Measurements from ENCODE around the gene ZMYND19.

Gene ZMYND19

DNA sequence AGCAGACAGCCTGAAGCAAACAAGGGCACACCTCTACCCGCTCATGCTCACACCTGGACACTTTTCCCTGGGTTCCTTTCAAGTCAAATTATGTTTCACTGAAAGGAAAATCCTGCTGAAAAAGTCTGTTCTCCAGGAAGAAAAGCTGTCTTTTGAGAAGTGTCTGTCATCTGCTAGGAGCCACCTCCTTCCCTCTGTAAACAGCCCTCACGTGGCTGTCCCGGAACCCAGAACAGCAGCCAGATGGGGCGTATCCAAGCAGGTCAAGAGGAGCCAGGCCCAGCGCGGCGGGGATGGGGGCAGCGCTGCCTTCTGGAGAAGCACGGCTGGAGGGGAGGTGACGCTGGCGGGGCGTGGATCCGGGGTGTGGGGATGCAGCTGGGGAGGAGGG lies 40.1 kb downstream of the ZMYND19 start, which contains the start of gene PNPLA7:
Gene PNPLA7 (minus strand): TSS at position 172 of the 391 bp plus-strand sequence. CDS start 205 bp downstream, outside the sequence.
- Histone ChIP-seq H3K9ac (no peak within 1 kb of the TSS), H3K4me3 (ENCODE audit: low read depth, low read length) (peak within 1 kb of the TSS; percentile 53), H3K4me1 (no peaks in the 10 kb centered on the region), H2AFZ (peak within 1 kb of the TSS; percentile 80), H3K27ac (peak within 1 kb of the TSS; percentile 69), H3K27me3 (ENCODE audit: control insufficient read depth, insufficient read depth, low read length) (no peaks in the 10 kb centered on the region), H3K9me3 (ENCODE audit: control insufficient read depth, low read length) (no peaks in the 10 kb centered on the region), H3K4me2 (ENCODE audit: low read length) (peak within 1 kb of the TSS; percentile 88), H3K79me2 (no peaks in the 10 kb centered on the region), H3K36me3 (ENCODE audit: control insufficient read depth, insufficient read depth, low read length) (no peaks in the 10 kb centered on the region)
- TF ChIP-seq, protein P1, sequence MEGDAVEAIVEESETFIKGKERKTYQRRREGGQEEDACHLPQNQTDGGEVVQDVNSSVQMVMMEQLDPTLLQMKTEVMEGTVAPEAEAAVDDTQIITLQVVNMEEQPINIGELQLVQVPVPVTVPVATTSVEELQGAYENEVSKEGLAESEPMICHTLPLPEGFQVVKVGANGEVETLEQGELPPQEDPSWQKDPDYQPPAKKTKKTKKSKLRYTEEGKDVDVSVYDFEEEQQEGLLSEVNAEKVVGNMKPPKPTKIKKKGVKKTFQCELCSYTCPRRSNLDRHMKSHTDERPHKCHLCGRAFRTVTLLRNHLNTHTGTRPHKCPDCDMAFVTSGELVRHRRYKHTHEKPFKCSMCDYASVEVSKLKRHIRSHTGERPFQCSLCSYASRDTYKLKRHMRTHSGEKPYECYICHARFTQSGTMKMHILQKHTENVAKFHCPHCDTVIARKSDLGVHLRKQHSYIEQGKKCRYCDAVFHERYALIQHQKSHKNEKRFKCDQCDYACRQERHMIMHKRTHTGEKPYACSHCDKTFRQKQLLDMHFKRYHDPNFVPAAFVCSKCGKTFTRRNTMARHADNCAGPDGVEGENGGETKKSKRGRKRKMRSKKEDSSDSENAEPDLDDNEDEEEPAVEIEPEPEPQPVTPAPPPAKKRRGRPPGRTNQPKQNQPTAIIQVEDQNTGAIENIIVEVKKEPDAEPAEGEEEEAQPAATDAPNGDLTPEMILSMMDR (IDR thresholded peaks at IDR 0.05), result no peak

DNA sequence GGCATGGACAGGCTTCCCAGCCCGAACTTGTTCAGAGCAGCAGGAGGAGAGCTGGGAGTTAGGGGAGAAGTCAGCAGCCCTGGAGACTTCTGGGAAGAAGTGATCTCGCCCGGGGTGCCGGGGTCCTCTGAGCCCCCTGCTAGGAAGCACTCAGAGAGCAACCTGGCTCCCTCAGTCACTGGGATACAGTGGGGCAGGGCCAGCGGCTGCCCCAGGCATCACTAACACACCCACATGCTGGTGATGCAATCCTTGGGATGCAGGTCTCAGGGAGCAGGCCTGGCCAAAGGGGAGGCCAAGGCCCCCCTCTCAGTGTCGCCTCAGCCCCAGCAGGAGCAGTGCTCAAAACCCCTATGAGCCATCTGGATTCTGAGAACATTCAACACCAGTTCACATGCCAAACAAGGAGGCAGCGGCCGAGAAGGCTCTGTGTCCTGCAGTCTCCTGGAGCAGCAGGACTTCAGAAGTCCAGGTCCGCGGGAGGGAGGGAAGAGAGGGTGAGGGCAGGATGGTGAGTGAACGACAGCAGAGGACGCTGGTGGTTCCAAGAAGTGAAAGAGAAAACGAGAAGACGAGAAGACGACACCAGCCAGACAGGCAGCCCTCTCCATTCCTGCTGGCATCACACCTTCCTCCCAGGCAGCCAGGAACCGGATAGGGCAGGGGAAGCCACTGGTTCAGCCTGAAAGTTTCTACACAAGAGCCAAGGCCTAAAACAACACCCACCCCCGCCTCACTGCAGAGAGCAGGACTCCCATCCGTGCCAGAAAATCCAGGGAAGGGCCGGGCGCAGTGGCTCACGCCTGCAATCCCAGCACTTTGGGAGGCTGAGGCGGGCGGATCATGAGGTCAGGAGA lies 42.4 kb downstream of the ZMYND19 start:
- Histone ChIP-seq H3K9me3 (ENCODE audit: control insufficient read depth, low read length) (no peaks in the 10 kb centered on the region), H3K79me2 (no peaks in the 10 kb centered on the region), H3K27me3 (ENCODE audit: control insufficient read depth, insufficient read depth, low read length) (no peaks in the 10 kb centered on the region), H3K4me1 (no peaks in the 10 kb centered on the region), H3K36me3 (ENCODE audit: control insufficient read depth, insufficient read depth, low read length) (no peaks in the 10 kb centered on the region), H3K4me2 (ENCODE audit: low read length) (no peak overlapping the region), H3K4me3 (ENCODE audit: low read depth, low read length) (no peak overlapping the region), H3K9ac (no peak overlapping the region), H2AFZ (no peak overlapping the region), H3K27ac (no peak overlapping the region)
- TF ChIP-seq, protein P1 (IDR thresholded peaks at IDR 0.05), result no peak

DNA sequence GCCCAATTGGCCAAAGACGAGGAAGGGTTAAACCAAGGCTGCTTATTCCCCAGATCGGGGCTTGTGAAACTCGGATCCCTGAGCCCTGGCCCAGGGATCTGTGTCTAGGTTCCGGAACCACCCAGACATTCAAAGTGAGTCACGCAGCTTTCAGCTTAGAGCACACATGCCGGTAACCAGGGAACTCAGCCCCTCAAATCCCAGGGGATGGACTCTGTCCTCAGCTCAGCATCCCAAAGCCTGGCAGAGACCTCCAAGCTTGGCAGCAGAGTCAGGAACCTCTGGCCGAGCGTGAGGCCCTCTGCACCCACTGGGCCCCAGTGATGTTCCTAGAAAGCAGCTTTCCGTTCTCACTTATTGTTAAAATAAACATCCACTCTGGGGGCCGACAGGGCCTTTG lies 45.2 kb downstream of the ZMYND19 start:
- H3K36me3 ChIP-seq (ENCODE audit: control insufficient read depth, insufficient read depth, low read length), result no peaks in the 10 kb centered on the region
- no peaks in the 10 kb centered on the region for H3K4me1 ChIP-seq
- H3K4me2 ChIP-seq (ENCODE audit: low read length), result no peak overlapping the region
- no peak overlapping the region for H3K27ac ChIP-seq
- H3K9ac ChIP-seq, result no peak overlapping the region
- H3K27me3 ChIP-seq (ENCODE audit: control insufficient read depth, insufficient read depth, low read length), result no peaks in the 10 kb centered on the region
- no peaks in the 10 kb centered on the region for H3K9me3 ChIP-seq (ENCODE audit: control insufficient read depth, low read length)
- H2AFZ ChIP-seq, result no peak overlapping the region
- H3K79me2 ChIP-seq, result no peaks in the 10 kb centered on the region
- H3K4me3 ChIP-seq (ENCODE audit: low read depth, low read length), result no peak overlapping the region
- TF ChIP-seq, protein P1 (IDR thresholded peaks at IDR 0.05), result no peak

DNA sequence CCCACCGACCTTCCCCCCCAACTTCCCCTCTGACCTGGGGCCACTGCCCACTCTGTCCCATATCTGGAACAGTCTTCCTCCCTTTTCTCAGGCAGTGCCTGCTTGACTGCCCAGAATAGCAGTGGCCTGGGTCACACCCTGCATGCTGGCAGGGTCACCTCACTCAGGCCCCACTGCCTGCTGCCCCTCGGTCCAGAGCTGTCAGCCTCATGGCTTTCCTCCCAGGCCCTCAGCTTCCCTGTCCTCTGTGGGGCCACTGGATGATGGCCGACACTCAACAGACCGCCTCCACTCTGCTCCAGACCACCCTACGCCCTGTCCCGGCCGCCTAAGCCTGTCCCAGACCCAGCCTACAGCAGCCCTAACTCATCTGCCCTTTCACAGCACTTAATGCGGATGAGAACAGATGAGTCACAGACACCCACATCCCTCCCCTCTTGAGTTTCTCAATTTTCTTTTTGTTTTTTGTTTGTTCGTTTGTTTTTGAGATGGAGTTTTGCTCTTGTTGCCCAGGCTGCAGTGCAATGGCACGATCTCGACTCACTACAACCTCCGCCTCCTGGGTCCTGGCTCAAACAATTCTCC lies 46.0 kb downstream of the ZMYND19 start:
- H3K4me2 ChIP-seq (ENCODE audit: low read length), result no peak overlapping the region
- no peaks in the 10 kb centered on the region for H3K79me2 ChIP-seq
- no peaks in the 10 kb centered on the region for H3K4me1 ChIP-seq
- no peak overlapping the region for H3K9ac ChIP-seq
- no peaks in the 10 kb centered on the region for H3K27me3 ChIP-seq (ENCODE audit: control insufficient read depth, insufficient read depth, low read length)
- H2AFZ ChIP-seq, result no peak overlapping the region
- H3K36me3 ChIP-seq (ENCODE audit: control insufficient read depth, insufficient read depth, low read length), result no peaks in the 10 kb centered on the region
- H3K27ac ChIP-seq, result no peak overlapping the region
- TF ChIP-seq, protein P1 (IDR thresholded peaks at IDR 0.05), result no peak
- no peaks in the 10 kb centered on the region for H3K9me3 ChIP-seq (ENCODE audit: control insufficient read depth, low read length)
- H3K4me3 ChIP-seq (ENCODE audit: low read depth, low read length), result no peak overlapping the region
